OCI-LY7 (cell line): ENCODE results near the gene RSAD2. TPM values are rescaled to one million over a fixed set of nuclear protein-coding genes. Genes with fewer than 3 reads are reported as not detected.

ENCODE experiments used
- BruUV-seq: library from RNA; stranded (reverse); fragments of 400-500 nt; replicated peaks from 2 replicates; lab custom pipeline; 2021; lab: Mats Ljungman, UMichigan
- CTCF ChIA-PET: fragments of 300-600 bp; sonication (Branson Sonifier 250); formaldehyde crosslinking; loops from one replicate; lab custom pipeline; 2022; ENCODE audit warnings: antibody characterized with exemption; ENCODE audit not compliant: unreplicated experiment; lab: Charles Lee
- POLR2A ChIA-PET: fragments of 300-600 bp; sonication (Branson Sonifier 250); formaldehyde crosslinking; loops from one replicate; lab custom pipeline; 2022; ENCODE audit warnings: antibody characterized with exemption; lab: Charles Lee
- DNase-seq: peaks from one replicate; pipeline ENCODE4 v3.0.0-alpha.2; 2015; ENCODE audit warnings: low spot score
- H2AFZ ChIP-seq: fragments of 200-600 bp; sonication (generic), shearing (Covaris generic); 2 replicates; pipeline ENCODE4 v1.6.1; 2014; ENCODE audit warnings: mild to moderate bottlenecking, antibody characterized with exemption, low read length, moderate library complexity
- H3K27ac ChIP-seq: fragments of 200-600 bp; sonication (generic); 2 replicates; pipeline ENCODE4 v1.5.1; 2014; ENCODE audit warnings: mixed run types, low read depth, mild to moderate bottlenecking, moderate library complexity, low read length, inconsistent platforms; ENCODE audit not compliant: poor library complexity, severe bottlenecking
- H3K36me3 ChIP-seq: fragments of 200-600 bp; sonication (generic); 2 replicates; pipeline ENCODE4 v1.6.1; 2014; ENCODE audit warnings: mild to moderate bottlenecking, antibody characterized with exemption, low read length, moderate library complexity, mixed read lengths; ENCODE audit not compliant: insufficient read depth
- H3K4me1 ChIP-seq: fragments of 200-600 bp; sonication (generic); 2 replicates; pipeline ENCODE4 v1.5.1; 2014; ENCODE audit warnings: mild to moderate bottlenecking, low read length; ENCODE audit not compliant: insufficient read depth, poor library complexity, severe bottlenecking
- H3K4me2 ChIP-seq: fragments of 200-600 bp; sonication (generic); 2 replicates; pipeline ENCODE4 v1.6.1; 2014; ENCODE audit warnings: mild to moderate bottlenecking, low read length
- H3K4me3 ChIP-seq: fragments of 200-600 bp; sonication (generic); 2 replicates; pipeline ENCODE4 v1.5.1; 2014; ENCODE audit warnings: mild to moderate bottlenecking, low read depth, low read length; ENCODE audit not compliant: poor library complexity, severe bottlenecking
- H3K79me2 ChIP-seq: fragments of 200-600 bp; sonication (generic); 2 replicates; pipeline ENCODE4 v1.6.1; 2016; ENCODE audit warnings: low read depth, mild to moderate bottlenecking, low read length, moderate library complexity, mixed read lengths; ENCODE audit not compliant: insufficient read depth
- H3K9me2 ChIP-seq: fragments of 200-600 bp; sonication (generic); 2 replicates; pipeline ENCODE4 v1.6.1; 2016; ENCODE audit warnings: mild to moderate bottlenecking, low read length, mixed read lengths; ENCODE audit not compliant: insufficient read depth
- H3K9me3 ChIP-seq: fragments of 200-600 bp; sonication (generic); 2 replicates; pipeline ENCODE4 v1.6.1; 2014; ENCODE audit warnings: mild to moderate bottlenecking, mixed run types, low read length, mixed read lengths
- H4K20me1 ChIP-seq: fragments of 200-600 bp; sonication (generic); 2 replicates; pipeline ENCODE4 v1.6.1; 2014; ENCODE audit warnings: mild to moderate bottlenecking, antibody characterized with exemption, low read length, moderate library complexity, mixed read lengths; ENCODE audit not compliant: insufficient read depth
- EZH2phosphoT487 ChIP-seq: fragments of 200-600 bp; sonication (generic); IDR thresholded peaks from 2 replicates; pipeline ENCODE4 v1.6.1; 2018; ENCODE audit warnings: low read depth, borderline replicate concordance, mild to moderate bottlenecking, mixed run types, antibody characterized with exemption, low read length, moderate library complexity, mixed read lengths
- intact Hi-C: fragments of 100-400 bp; cut with micrococcal nuclease; formaldehyde crosslinking; loops from one replicate; pipeline ENCODE4 v1.10.0; 2022; ENCODE audit not compliant: unreplicated experiment
- total RNA-seq, 2 experiments: library from RNA; depleted of rRNA in 1 of 2; stranded (reverse); fragments of >200 nt in 1 of 2; shearing (Covaris generic) in 1 of 2; gene quantifications; 2 replicates each; pipeline ENCODE4 v1.2.3, GENCODE V29; 2014 to 2022
- TF ChIP-seq, protein P1 (sequence below): fragments of 200-600 bp; sonication (generic); conservative IDR thresholded peaks from 2 replicates; pipeline ENCODE4 v1.5.1; 2014; ENCODE audit warnings: mild to moderate bottlenecking, antibody characterized with exemption, low read length, moderate library complexity, mixed read lengths

RSAD2 gene
- total RNA-seq, 2 experiments from 2014 or later, result not detected

- Histone ChIP-seq H3K4me2 (no peak overlapping the region), H3K27ac (no peak overlapping the region), H2AFZ (no peak overlapping the region), H3K9me3 (no peaks in the 10 kb centered on the region), H3K4me3 (no peak overlapping the region), H3K36me3 (no peaks in the 10 kb centered on the region), H3K79me2 (no peaks in the 10 kb centered on the region), H3K4me1 (no peaks in the 10 kb centered on the region), H4K20me1 (no peaks in the 10 kb centered on the region), H3K9me2 (no peaks in the 10 kb centered on the region)
- no TSS peak for BruUV-seq
- ChIA-PET POLR2A (no interaction called here), CTCF (no interaction called here)
- TF ChIP-seq EZH2phosphoT487, result no peak
- TF ChIP-seq, protein P1, sequence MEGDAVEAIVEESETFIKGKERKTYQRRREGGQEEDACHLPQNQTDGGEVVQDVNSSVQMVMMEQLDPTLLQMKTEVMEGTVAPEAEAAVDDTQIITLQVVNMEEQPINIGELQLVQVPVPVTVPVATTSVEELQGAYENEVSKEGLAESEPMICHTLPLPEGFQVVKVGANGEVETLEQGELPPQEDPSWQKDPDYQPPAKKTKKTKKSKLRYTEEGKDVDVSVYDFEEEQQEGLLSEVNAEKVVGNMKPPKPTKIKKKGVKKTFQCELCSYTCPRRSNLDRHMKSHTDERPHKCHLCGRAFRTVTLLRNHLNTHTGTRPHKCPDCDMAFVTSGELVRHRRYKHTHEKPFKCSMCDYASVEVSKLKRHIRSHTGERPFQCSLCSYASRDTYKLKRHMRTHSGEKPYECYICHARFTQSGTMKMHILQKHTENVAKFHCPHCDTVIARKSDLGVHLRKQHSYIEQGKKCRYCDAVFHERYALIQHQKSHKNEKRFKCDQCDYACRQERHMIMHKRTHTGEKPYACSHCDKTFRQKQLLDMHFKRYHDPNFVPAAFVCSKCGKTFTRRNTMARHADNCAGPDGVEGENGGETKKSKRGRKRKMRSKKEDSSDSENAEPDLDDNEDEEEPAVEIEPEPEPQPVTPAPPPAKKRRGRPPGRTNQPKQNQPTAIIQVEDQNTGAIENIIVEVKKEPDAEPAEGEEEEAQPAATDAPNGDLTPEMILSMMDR, result no peak
- intact Hi-C loops, result no loop called here
- DNase-seq, result no peak
Observed at GRCh38 chr2:6885968-6886367, 8.4 kb downstream of the RSAD2 start.

DNA sequence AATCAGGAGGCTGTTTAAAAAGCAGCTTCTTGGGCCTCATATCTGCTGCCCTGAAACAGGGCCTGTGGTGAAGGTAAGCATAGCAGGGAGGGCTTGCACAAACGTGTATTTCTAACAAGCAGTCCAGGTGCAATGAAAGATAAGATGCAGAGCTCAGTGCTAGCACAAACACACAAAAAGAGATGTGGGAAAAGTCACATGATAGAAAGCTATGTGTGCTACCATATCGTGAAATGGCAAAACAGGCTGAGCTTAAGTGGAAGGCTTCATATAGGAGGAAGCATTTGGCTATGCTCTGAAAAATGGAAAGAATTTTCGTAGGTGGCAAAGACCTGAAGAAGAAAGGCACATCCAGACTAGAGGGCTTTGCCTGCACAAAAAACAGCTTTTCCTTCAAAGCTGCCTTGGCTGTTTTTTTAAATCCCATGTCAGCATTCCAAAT is 10.2 kb downstream of the RSAD2 start:
- DNase-seq, result no peak
- Histone ChIP-seq H3K4me3 (no peak overlapping the region), H3K9me2 (no peaks in the 10 kb centered on the region), H4K20me1 (no peaks in the 10 kb centered on the region), H2AFZ (no peak overlapping the region), H3K79me2 (no peaks in the 10 kb centered on the region), H3K27ac (no peak overlapping the region), H3K4me2 (no peak overlapping the region), H3K9me3 (no peaks in the 10 kb centered on the region), H3K4me1 (no peaks in the 10 kb centered on the region), H3K36me3 (no peaks in the 10 kb centered on the region)
- TF ChIP-seq EZH2phosphoT487, result no peak
- TF ChIP-seq, protein P1, result no peak
- ChIA-PET CTCF (interaction anchor here (0.7 kb wide), 1 partner anchor 211 kb away, joined by 3 read pairs; no protein-coding TSS in a partner anchor), POLR2A (interaction anchor here (0.6 to 0.9 kb wide), 4 partner anchors 10 to 402 kb away, joined by 3 to 4 read pairs (median 3); partner anchors contain the start of gene RSAD2)
- intact Hi-C loops, result no loop called here
- BruUV-seq, result no TSS peak

DNA sequence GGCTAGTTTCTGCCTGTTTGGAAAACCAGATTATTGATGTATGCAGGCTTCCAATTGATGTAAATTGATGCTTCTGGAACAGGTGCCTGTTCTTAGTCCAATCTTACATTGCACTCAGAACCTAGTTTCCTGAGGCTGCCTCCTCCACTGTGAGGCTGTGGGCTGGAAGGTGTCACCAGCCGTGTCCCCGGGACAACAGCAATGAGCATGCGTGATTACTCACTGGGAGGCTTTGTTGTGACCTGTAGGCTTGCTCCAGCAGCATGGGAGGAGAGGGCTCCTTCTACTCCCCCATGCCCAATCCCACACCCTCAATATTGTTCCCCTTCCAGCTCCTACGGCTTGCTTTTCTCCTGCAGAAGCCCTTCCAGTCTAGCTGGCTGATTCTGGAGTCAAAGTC is 11.1 kb downstream of the RSAD2 start:
- Histone ChIP-seq H3K79me2 (no peaks in the 10 kb centered on the region), H3K4me1 (no peaks in the 10 kb centered on the region), H3K4me2 (no peak overlapping the region), H4K20me1 (no peaks in the 10 kb centered on the region), H3K27ac (no peak overlapping the region), H3K4me3 (no peak overlapping the region), H2AFZ (no peak overlapping the region), H3K9me2 (no peaks in the 10 kb centered on the region), H3K9me3 (no peaks in the 10 kb centered on the region), H3K36me3 (no peaks in the 10 kb centered on the region)
- DNase-seq, result no peak
- no peak for TF ChIP-seq EZH2phosphoT487
- TF ChIP-seq, protein P1, result no peak
- intact Hi-C loops, result no loop called here
- CTCF ChIA-PET, result no interaction called here
- POLR2A ChIA-PET, result no interaction called here
- no TSS peak for BruUV-seq
